H9 (cell line): Measurements from ENCODE around the gene GGNBP2. TPM values are rescaled to one million over a fixed set of nuclear protein-coding genes. Genes with fewer than 3 reads are reported as not detected.

Experiments used
- DNase-seq: peaks from one replicate; pipeline ENCODE4 v3.0.0-alpha.2; 2017
- H2AFZ ChIP-seq: one replicate; pipeline ENCODE4 v1.6.1; 2013; ENCODE audit warnings: mild to moderate bottlenecking, low read length, control low read depth, moderate library complexity
- H2AK5ac ChIP-seq: 2 replicates; pipeline ENCODE4 v1.6.1; 2013; ENCODE audit warnings: low read length, control low read depth, mixed read lengths; ENCODE audit not compliant: insufficient read length
- H2BK120ac ChIP-seq: one replicate; pipeline ENCODE4 v1.6.1; 2013; ENCODE audit warnings: low read depth, mild to moderate bottlenecking, low read length, control low read depth, inconsistent platforms; ENCODE audit not compliant: poor library complexity, severe bottlenecking
- H2BK12ac ChIP-seq: 2 replicates; pipeline ENCODE4 v1.6.1; 2013; ENCODE audit warnings: low read length, control low read depth, mixed read lengths, low read depth; ENCODE audit not compliant: insufficient read length
- H2BK15ac ChIP-seq: 2 replicates; pipeline ENCODE4 v1.6.1; 2013; ENCODE audit warnings: low read depth, low read length, control low read depth
- H2BK20ac ChIP-seq: one replicate; pipeline ENCODE4 v1.6.1; 2013; ENCODE audit warnings: low read depth, mild to moderate bottlenecking, low read length, control low read depth, inconsistent platforms; ENCODE audit not compliant: poor library complexity, severe bottlenecking
- H2BK5ac ChIP-seq: 2 replicates; pipeline ENCODE4 v1.6.1; 2013; ENCODE audit warnings: low read length, control low read depth, mixed read lengths; ENCODE audit not compliant: insufficient read length
- H3K14ac ChIP-seq: 2 replicates; pipeline ENCODE4 v1.6.1; 2013; ENCODE audit warnings: low read length, control low read depth; ENCODE audit not compliant: insufficient read depth
- H3K18ac ChIP-seq: 2 replicates; pipeline ENCODE4 v1.6.1; 2013; ENCODE audit warnings: low read depth, mild to moderate bottlenecking, mixed read lengths, low read length, control low read depth; ENCODE audit not compliant: insufficient read length
- H3K23ac ChIP-seq: 2 replicates; pipeline ENCODE4 v1.6.1; 2013; ENCODE audit warnings: low read length, control low read depth, mixed read lengths, low read depth; ENCODE audit not compliant: insufficient read length
- H3K23me2 ChIP-seq: 2 replicates; pipeline ENCODE4 v1.6.1; 2013; ENCODE audit warnings: low read depth, mild to moderate bottlenecking, mixed read lengths, low read length, control low read depth; ENCODE audit not compliant: insufficient read length, poor library complexity, severe bottlenecking
- H3K27ac ChIP-seq: 2 replicates; pipeline ENCODE4 v1.5.1; 2013; ENCODE audit warnings: low read length, control low read depth, mixed read lengths, low read depth; ENCODE audit not compliant: insufficient read length
- H3K27me3 ChIP-seq: 2 replicates; pipeline ENCODE4 v1.6.1; 2013; ENCODE audit warnings: low read length, control low read depth, inconsistent platforms; ENCODE audit not compliant: insufficient read depth
- H3K4ac ChIP-seq: 2 replicates; pipeline ENCODE4 v1.6.1; 2013; ENCODE audit warnings: low read depth, mild to moderate bottlenecking, control low read depth, inconsistent platforms, low read length, moderate library complexity
- H3K4me1 ChIP-seq: 2 replicates; pipeline ENCODE4 v1.6.1; 2013; ENCODE audit warnings: low read length, control low read depth, inconsistent platforms; ENCODE audit not compliant: insufficient read depth
- H3K4me2 ChIP-seq: 2 replicates; pipeline ENCODE4 v1.6.1; 2013; ENCODE audit warnings: low read length, control low read depth, mixed read lengths; ENCODE audit not compliant: insufficient read length, insufficient read depth
- H3K56ac ChIP-seq: 2 replicates; pipeline ENCODE4 v1.6.1; 2013; ENCODE audit warnings: low read depth, mild to moderate bottlenecking, mixed read lengths, low read length, control low read depth; ENCODE audit not compliant: insufficient read length
- H3K79me1 ChIP-seq: 2 replicates; pipeline ENCODE4 v1.6.1; 2013; ENCODE audit warnings: low read depth, mild to moderate bottlenecking, moderate library complexity, low read length, control low read depth, inconsistent platforms; ENCODE audit not compliant: insufficient read depth, poor library complexity, severe bottlenecking
- H3K79me2 ChIP-seq: 2 replicates; pipeline ENCODE4 v1.6.1; 2013; ENCODE audit warnings: low read length, control low read depth, inconsistent platforms; ENCODE audit not compliant: insufficient read depth
- H3K9ac ChIP-seq: 2 replicates; pipeline ENCODE4 v1.6.1; 2013; ENCODE audit warnings: low read length, control low read depth, mixed read lengths; ENCODE audit not compliant: insufficient read length; ENCODE audit errors: extremely low read depth
- H3K9me3 ChIP-seq: one replicate; pipeline ENCODE4 v1.6.1; 2013; ENCODE audit warnings: low read depth, low read length, inconsistent platforms; ENCODE audit not compliant: control insufficient read depth
- H3T11ph ChIP-seq: one replicate; pipeline ENCODE4 v1.6.1; 2013; ENCODE audit warnings: mild to moderate bottlenecking, low read length, control low read depth, inconsistent platforms
- H4K20me1 ChIP-seq: one replicate; pipeline ENCODE4 v1.6.1; 2013; ENCODE audit not compliant: control insufficient read depth, insufficient read length, insufficient read depth
- H4K5ac ChIP-seq: 2 replicates; pipeline ENCODE4 v1.6.1; 2013; ENCODE audit warnings: low read depth, mild to moderate bottlenecking, mixed read lengths, low read length, control low read depth; ENCODE audit not compliant: insufficient read length
- H4K8ac ChIP-seq: replicated peaks from 2 replicates; pipeline ENCODE4 v1.6.1; 2013; ENCODE audit warnings: low read length, control low read depth, mixed read lengths, low read depth; ENCODE audit not compliant: insufficient read length
- H4K91ac ChIP-seq: 2 replicates; pipeline ENCODE4 v1.6.1; 2013; ENCODE audit warnings: low read depth, mild to moderate bottlenecking, moderate library complexity, mixed read lengths, low read length, control low read depth; ENCODE audit not compliant: insufficient read length
- H3K27ac Mint-ChIP-seq, 3 experiments: 2 replicates in 2 of 3; 3 replicates in 1 of 3; pipeline ENCODE4 v1.8.0; 2020 to 2021; ENCODE audit warnings: mixed read lengths in 3 of 3, mild to moderate bottlenecking in 1 of 3, moderate library complexity in 1 of 3
- H3K27me3 Mint-ChIP-seq: 2 replicates; pipeline ENCODE4 v1.8.0; 2021; ENCODE audit warnings: low read depth, mild to moderate bottlenecking, moderate library complexity, mixed read lengths
- H3K36me3 Mint-ChIP-seq, 3 experiments: 2 replicates in 2 of 3; 3 replicates in 1 of 3; pipeline ENCODE4 v1.8.0; 2020 to 2021; ENCODE audit warnings: low read depth in 3 of 3, mixed read lengths in 3 of 3; ENCODE audit not compliant: insufficient read depth in 1 of 3
- H3K4me1 Mint-ChIP-seq, 2 experiments: 2 replicates each; pipeline ENCODE4 v1.8.0; 2020; ENCODE audit warnings: mixed read lengths in 2 of 2
- H3K4me3 Mint-ChIP-seq, 2 experiments: 2 replicates in 1 of 2; 3 replicates in 1 of 2; pipeline ENCODE4 v1.8.0; 2020 to 2021; ENCODE audit warnings: mild to moderate bottlenecking in 2 of 2, mixed read lengths in 2 of 2, moderate library complexity in 1 of 2
- H3K9me3 Mint-ChIP-seq, 2 experiments: 2 replicates in 1 of 2; 3 replicates in 1 of 2; pipeline ENCODE4 v1.8.0; 2020; ENCODE audit warnings: mild to moderate bottlenecking in 2 of 2, mixed read lengths in 2 of 2, moderate library complexity in 1 of 2
- CTCF ChIP-seq: fragments of 200-600 bp; sonication (generic); conservative IDR thresholded peaks from 3 replicates; pipeline ENCODE4 v1.8.0; 2021; ENCODE audit warnings: antibody characterized with exemption, mild to moderate bottlenecking
- WGBS: extraction: QIAGEN DNeasy Blood & Tissue Kit; methylation state at CpG from one replicate; pipeline ENCODE4 v1.1.7; 2013; ENCODE audit warnings: missing lambda C conversion rate, low lambda C conversion rate, mixed read lengths; ENCODE audit not compliant: insufficient read length; ENCODE audit errors: extremely low coverage; 5-methylcytosine and 5-hydroxymethylcytosine counted together
- total RNA-seq: library from RNA; stranded (reverse); gene quantifications from 2 replicates; pipeline ENCODE4 v1.2.1, GENCODE V29; 2021

Gene GGNBP2
- total RNA-seq, 1 experiment from 2014 or later: 52.8 TPM

GRCh38 chr17:36600465-36600864, 55.7 kb downstream of the GGNBP2 start:
- H3K27ac ChIP-seq: no peak overlapping the region

More at GRCh38 chr17:36600465-36600864, 55.7 kb downstream of the GGNBP2 start:
- Histone ChIP-seq H3K9ac (no peak overlapping the region), H3K4me2 (peak overlapping the region; percentile 94), H3K9me3 (no peaks in the 10 kb centered on the region), H2BK15ac (no peak overlapping the region), H3K79me2 (no peaks in the 10 kb centered on the region; the same call in 1 of the 2 replicates), H2BK5ac (no peak overlapping the region), H2BK20ac (no peak overlapping the region), H3K27me3 (no peaks in the 10 kb centered on the region), H4K5ac (no peak overlapping the region), H2BK120ac (no peak overlapping the region), H3K18ac (no peak overlapping the region), H4K91ac (no peak overlapping the region), H4K8ac (no peak overlapping the region), H3K23me2 (peaks cover 19% of the 10 kb centered on the region), H2AK5ac (no peak overlapping the region), H3K23ac (no peak overlapping the region), H2AFZ (no peak overlapping the region), H3T11ph (no peak overlapping the region), H3K14ac (no peak overlapping the region), H3K56ac (no peak overlapping the region), H3K79me1 (no peaks in the 10 kb centered on the region), H2BK12ac (no peak overlapping the region), H3K4me1 (no peaks in the 10 kb centered on the region), H4K20me1 (no peaks in the 10 kb centered on the region), H3K4ac (no peak overlapping the region)
- TF ChIP-seq CTCF: no peak
- H3K9me3 Mint-ChIP-seq: no peaks in the 10 kb centered on the region
- peak; percentile 19 for DNase-seq
- peaks cover 7 to 33% (median 30%) of the 10 kb centered on the region in 3 experiments; a peak in 5 of 7 replicates for H3K36me3 Mint-ChIP-seq
- H3K27me3 Mint-ChIP-seq: no peaks in the 10 kb centered on the region; the same call in 1 of the 2 replicates
- H3K4me3 Mint-ChIP-seq: peak overlapping the region; percentile 84 to 91
- WGBS: no CpG with 5 or more reads among the region's 3 CpGs
- peaks cover 26 to 31% of the 10 kb centered on the region in 2 experiments for H3K4me1 Mint-ChIP-seq
- peak overlapping the region; percentile 25 to 96 (median 95); a peak in 6 of 7 replicates for H3K27ac Mint-ChIP-seq
